COLO668 (cell line): ENCODE measurements around the gene PCSK5.
A peak's percentile ranks its signal among the peaks of the same experiment; 100 is the strongest.

Experiments used
- DNase-seq: peaks from one replicate; lab custom pipeline; 2025; ENCODE audit not compliant: unreplicated experiment; lab: John Stamatoyannopoulos, UW

PCSK5 gene

GRCh38 chr9:76373173-76373783 lies 482.8 kb downstream of the PCSK5 start:
- DNase-seq = peak; percentile 59

DNA sequence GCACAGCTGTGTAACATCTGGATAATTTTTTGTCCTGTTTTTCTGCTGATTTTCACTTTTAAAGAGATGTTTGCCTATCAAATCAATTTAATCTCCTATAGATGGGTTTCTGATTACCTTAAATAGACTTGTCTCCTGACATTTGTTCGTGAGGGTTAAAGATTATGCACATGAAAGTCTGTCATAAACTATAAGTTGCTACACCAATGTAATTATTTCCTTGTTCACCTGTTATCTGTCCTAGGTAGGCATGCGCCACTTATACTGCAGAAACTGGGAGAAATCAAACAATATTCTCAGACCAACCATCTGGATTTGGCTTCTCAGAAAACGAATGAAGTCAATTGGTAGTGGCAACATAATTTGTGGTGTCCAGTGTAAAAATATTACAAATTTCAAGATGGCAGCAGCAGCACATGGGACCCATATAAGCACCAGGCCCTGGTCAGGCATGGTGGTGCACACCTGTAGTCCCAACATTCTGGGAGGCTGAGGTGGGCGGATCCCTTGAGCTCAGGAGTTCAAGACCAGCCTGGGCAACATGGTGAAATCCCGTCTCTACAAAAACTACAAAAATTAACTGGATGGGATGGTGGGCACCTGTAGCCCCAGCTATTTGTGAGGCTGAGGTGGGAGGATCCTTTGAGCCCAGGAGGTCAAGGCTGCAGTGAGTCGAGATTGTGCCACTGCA lies 483.5 kb downstream of the PCSK5 start:
- no peak for DNase-seq

DNA sequence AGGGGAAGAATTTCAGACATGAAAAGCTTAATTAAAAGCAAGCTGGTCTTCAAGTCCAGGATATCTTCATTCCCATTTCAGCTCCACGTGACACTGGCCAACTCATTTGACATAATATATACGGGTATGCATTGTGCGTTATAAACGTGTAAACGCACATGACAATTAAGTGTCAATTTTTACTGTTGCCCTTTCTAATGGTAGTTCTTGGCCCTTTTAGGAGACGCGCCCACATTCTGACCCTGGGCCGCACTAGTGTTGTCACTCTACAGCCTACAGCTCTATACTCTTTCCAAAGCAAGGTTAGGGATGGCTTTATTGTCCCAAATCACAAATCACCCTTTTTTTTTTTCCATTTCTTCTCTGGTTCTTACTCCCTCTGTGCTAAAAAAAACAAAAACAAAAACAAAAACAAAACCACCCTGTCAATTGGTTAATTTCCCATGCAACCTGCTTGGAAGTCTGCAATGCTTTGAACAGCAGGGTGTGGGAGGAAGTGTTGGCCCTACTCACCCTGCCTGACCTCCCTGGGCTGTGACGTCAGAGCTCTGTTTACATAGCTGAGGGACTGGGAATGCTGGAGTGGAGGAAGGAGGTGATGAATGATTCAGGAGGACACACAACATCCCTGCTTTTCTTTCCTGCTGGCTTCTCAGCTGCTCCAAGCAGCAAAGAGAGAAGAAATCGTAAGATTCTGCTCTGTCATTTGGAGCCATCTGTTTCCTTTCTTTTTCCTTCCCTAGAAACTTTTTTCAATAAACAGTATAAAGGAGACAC lies 484.5 kb downstream of the PCSK5 start:
- peak; percentile 72 for DNase-seq

- DNase-seq = no peak
Observed at GRCh38 chr9:76377791-76378190, 487.3 kb downstream of the PCSK5 start.

- no peak for DNase-seq
Observed at GRCh38 chr9:76378367-76379073, 488.0 kb downstream of the PCSK5 start.

GRCh38 chr9:76379494-76379893 lies 489.0 kb downstream of the PCSK5 start:
- peak; percentile 72 for DNase-seq

DNA sequence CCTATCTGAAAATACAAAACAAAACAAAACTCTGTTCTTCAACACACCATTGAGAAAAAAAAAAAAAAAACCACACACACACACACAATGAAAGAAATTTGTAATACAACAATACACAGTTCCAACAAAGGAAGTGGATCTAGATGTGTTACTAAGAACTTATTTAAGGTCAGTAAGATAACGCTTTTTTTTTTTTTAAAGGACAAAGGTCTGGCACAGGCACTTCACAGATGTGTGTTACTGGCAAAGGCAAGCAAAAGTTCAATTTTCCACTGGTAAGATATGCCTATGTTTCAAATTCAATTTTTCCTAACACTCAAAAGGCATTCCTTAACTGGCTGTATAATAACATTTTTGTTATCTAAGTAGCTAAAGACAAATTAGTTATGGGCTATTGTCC lies 500.2 kb downstream of the PCSK5 start:
- no peak for DNase-seq

- DNase-seq = peak; percentile 95
Observed at GRCh38 chr9:76394195-76394959, 503.9 kb downstream of the PCSK5 start, which contains the start of gene RFK. RFK (minus strand) TSS chr9:76394426; CDS start chr9:76394171, 255 bp downstream.

- DNase-seq = peak; percentile 59
Observed at GRCh38 chr9:76394960-76395252, 504.4 kb downstream of the PCSK5 start.

- DNase-seq = no peak
Observed at GRCh38 chr9:76395381-76395780, 504.9 kb downstream of the PCSK5 start.

DNA sequence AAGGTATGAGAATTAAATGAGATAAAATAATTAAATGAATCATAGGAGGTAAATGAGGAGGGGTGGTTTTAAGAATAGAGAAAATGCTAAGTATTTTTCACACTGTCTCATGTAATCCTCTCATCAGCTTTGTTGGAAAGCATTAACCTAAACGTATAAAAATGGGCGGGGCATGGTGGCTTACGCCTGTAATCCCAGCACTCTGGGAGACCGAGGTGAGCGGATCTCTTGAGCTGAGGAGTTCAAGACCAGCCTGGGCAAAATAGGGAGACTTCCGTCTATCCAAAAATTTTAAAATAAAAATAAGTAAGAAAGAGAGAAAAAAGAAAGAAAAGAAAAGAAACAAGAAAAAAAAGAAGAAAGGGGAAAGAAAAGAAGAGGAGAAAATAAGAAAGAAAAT lies 505.7 kb downstream of the PCSK5 start:
- DNase-seq = no peak

DNA sequence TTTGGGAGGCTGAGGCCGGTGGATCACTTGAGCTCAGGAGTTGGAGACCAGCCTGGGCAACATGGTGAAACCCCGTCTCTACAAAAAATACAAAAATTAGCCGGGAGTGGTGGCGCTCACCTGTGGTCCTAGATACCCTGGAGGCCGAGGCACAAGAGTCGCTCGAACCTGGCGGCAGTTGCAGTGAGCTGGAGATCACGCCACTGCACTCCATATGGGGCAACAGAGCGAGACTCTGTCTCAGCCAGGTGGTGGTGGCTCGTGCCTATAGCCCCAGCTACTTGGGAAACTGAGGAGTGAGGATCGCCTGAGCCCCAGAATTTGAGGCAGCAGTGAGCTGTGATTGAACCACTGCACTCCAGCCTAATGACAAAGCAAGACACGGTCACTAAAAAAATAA lies 506.1 kb downstream of the PCSK5 start:
- DNase-seq = no peak

- DNase-seq = no peak
Observed at GRCh38 chr9:76399856-76400255, 509.4 kb downstream of the PCSK5 start.

- no peak for DNase-seq
Observed at GRCh38 chr9:76400534-76401096, 510.1 kb downstream of the PCSK5 start.

GRCh38 chr9:76401176-76401575 lies 510.7 kb downstream of the PCSK5 start:
- DNase-seq = no peak

DNA sequence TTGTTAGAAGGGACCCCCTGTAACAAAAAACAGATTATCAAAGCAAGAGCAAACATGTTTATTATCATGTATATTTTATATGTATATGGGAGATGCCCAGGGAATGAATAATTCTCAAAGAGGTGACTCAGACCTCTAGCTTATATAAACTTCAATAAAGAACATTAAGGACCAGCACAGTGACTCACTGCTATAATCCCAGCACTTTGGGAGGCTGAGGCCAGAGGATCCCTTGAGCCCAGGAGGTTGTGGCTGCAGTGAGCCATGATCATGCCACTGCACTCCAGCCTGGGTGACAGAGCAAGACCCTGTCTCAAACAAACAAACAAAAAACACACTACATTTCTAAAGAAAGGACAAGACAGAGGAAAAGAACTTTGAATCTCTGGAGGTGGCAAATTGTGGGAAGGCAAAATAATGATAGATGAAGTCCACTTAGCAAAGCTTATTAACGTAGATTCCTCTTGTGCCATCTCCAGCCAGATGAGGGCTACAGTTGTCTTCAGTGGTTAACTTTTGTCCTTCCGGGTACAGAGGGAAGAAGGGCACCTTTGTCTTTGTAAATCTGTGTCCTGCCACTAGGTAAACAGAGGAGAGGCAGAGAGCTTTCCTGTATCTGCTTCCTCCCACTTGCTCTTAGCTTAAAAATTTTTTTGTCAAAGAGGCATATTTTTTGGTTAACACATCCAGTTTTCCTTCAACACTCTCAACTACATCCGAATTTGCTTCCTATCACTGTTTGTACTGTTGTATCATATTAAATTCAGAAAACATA lies 511.3 kb downstream of the PCSK5 start:
- no peak for DNase-seq

DNA sequence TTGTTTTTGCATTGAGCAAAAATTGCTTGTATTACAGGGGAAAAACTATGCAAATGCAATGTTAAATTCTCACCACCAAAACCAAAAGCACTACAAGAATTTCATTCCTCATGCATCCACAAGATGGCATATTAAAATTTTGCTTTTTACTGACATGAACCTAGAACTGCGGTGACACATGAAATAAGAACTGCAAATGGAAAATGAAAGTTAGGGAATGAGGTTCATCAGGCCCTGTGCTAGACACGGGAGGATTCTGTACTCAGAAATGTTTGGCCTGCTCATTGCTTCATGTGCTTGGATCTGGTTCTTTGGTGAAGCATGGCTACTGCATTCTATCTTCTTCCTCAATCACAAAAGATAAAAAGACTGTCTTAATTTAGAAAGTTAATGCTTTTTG lies 512.9 kb downstream of the PCSK5 start:
- no peak for DNase-seq

DNA sequence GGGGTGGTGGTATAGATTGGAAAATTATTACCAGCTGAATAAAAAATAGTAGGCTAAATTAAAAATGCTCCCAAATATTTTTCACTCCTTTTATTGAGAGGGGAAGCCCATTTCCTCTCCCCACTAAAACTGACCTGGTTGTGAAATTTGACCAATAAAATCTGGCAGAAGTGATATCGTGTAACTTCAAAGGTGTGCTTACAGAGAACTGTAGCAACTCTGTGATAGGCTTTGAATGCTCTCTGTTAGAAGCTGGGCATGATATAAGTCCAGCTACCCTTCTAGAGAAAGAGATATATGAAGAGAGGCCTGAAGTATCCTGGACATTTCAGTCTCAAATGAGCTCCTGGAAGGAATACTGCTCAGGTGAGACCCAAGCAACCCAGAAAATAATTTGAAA lies 513.9 kb downstream of the PCSK5 start:
- no peak for DNase-seq

- no peak for DNase-seq
Observed at GRCh38 chr9:76405340-76405739, 514.9 kb downstream of the PCSK5 start.

DNA sequence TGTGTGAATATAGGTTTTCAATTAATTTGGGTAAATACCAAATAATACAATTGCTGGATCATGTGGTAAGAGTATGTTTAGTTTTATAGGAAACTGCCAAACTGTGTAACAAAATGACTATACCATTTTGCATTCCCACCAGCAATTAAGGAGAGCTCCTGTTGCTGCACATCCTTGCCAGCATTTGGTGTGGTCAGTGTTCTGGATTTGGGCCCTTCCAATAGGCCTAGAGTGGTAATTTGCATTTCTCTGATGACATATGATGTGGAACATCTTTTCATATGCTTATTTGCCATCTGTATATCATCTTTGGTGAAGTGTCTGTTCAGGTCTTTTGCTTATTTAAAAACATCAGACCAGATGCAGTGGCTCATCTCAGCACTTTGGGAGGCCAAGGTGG lies 515.4 kb downstream of the PCSK5 start:
- DNase-seq = no peak
